Esophagus muscularis mucosa (tissue), 4 donors: ENCODE data around the gene RNF8. TPM values are rescaled to one million over a fixed set of nuclear protein-coding genes. Genes with fewer than 3 reads are reported as not detected.

Source experiments
- DNase-seq: peaks from one replicate; pipeline ENCODE4 v3.0.0-alpha.2; 2017; ENCODE audit errors: extremely low spot score
- H3K27ac ChIP-seq, 4 donors: fragments of 200-600 bp; sonication (generic); replicated peaks in 1 of 4; 1 replicate in 3 of 4; 2 replicates in 1 of 4; pipeline ENCODE4 v1.5.1; 2016 to 2019; ENCODE audit warnings: mild to moderate bottlenecking in 1 of 4
- H3K27me3 ChIP-seq, 4 donors: fragments of 200-600 bp; sonication (generic); one replicate each; pipeline versions ENCODE4 v1.5.1 to v1.6.0; 2016 to 2019
- H3K36me3 ChIP-seq, 4 donors: fragments of 200-600 bp; sonication (generic); one replicate each; pipeline ENCODE4 v1.5.1; 2016 to 2019
- H3K4me1 ChIP-seq, 4 donors: fragments of 200-600 bp; sonication (generic); one replicate each; pipeline ENCODE4 v1.5.1; 2016 to 2019
- H3K4me3 ChIP-seq, 4 donors: fragments of 200-600 bp; sonication (generic); 1 replicate in 2 of 4; 2 replicates in 2 of 4; pipeline ENCODE4 v1.5.1; 2016 to 2019; ENCODE audit warnings: mild to moderate bottlenecking in 4 of 4, moderate library complexity in 1 of 4
- H3K9me3 ChIP-seq, 4 donors: fragments of 200-600 bp; sonication (generic); 1 replicate in 3 of 4; 2 replicates in 1 of 4; pipeline ENCODE4 v1.5.1; 2016 to 2019
- EP300 ChIP-seq: sonication (generic); formaldehyde crosslinking; IDR thresholded peaks from one replicate; pipeline ENCODE4 v1.6.1; 2017; ENCODE audit warnings: antibody characterized with exemption
- POLR2A ChIP-seq: fragments of 450-650 bp; IDR thresholded peaks from one replicate; pipeline ENCODE4 v1.6.1; 2017; ENCODE audit warnings: antibody characterized with exemption, moderate library complexity, mild to moderate bottlenecking, low read depth
- POLR2AphosphoS5 ChIP-seq, 2 donors: sonication (generic); formaldehyde crosslinking; IDR thresholded peaks; one replicate each; pipeline ENCODE4 v1.6.1; 2017; ENCODE audit warnings: antibody characterized with exemption in 2 of 2
- WGBS: methylation state at CpG from one replicate; pipeline ENCODE4 v1.1.5; 2018; 5-methylcytosine and 5-hydroxymethylcytosine counted together
- intact Hi-C: fragments of 100-400 bp; cut with DNase I; formaldehyde crosslinking; loops from one replicate; pipeline ENCODE4 v1.15.1; 2023
- total RNA-seq, 4 donors: library from RNA; depleted of rRNA; stranded (reverse); fragments of >200 nt; gene quantifications; one replicate each; pipeline versions ENCODE4 v1.1.0 to v1.2.1, GENCODE V29; 2016
- TF ChIP-seq, protein P1 (sequence below), 3 experiments: fragments of 200-600 bp in 2 of 3; fragments of 450-650 bp in 1 of 3; sonication (generic) in 2 of 3; IDR thresholded peaks; one replicate each; pipeline ENCODE4 v1.5.1; 2017 to 2019; ENCODE audit warnings: antibody characterized with exemption in 3 of 3, mild to moderate bottlenecking in 2 of 3, moderate library complexity in 1 of 3

The RNF8 gene
- total RNA-seq, 4 donors from 2014 or later: 14.7 to 19.9 (median 18.3) TPM

GRCh38 chr6:37375376-37375775, 21.6 kb downstream of the RNF8 start:
- Histone ChIP-seq H3K27me3 (no peaks in the 10 kb centered on the region), H3K4me3 (no peak overlapping the region), H3K36me3 (peaks cover 16 to 86% (median 68%) of the 10 kb centered on the region in 4 donors), H3K9me3 (no peaks in the 10 kb centered on the region), H3K4me1 (peaks cover 0 to 4% (median 0%) of the 10 kb centered on the region in 4 donors), H3K27ac (no peak overlapping the region)
- no peak for DNase-seq
- intact Hi-C loops: loop anchor here (10.0 kb wide), 1 partner anchor 319 kb away; the partner anchor contains the start of gene MDGA1
- TF ChIP-seq, protein P1, sequence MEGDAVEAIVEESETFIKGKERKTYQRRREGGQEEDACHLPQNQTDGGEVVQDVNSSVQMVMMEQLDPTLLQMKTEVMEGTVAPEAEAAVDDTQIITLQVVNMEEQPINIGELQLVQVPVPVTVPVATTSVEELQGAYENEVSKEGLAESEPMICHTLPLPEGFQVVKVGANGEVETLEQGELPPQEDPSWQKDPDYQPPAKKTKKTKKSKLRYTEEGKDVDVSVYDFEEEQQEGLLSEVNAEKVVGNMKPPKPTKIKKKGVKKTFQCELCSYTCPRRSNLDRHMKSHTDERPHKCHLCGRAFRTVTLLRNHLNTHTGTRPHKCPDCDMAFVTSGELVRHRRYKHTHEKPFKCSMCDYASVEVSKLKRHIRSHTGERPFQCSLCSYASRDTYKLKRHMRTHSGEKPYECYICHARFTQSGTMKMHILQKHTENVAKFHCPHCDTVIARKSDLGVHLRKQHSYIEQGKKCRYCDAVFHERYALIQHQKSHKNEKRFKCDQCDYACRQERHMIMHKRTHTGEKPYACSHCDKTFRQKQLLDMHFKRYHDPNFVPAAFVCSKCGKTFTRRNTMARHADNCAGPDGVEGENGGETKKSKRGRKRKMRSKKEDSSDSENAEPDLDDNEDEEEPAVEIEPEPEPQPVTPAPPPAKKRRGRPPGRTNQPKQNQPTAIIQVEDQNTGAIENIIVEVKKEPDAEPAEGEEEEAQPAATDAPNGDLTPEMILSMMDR (IDR thresholded peaks at IDR 0.05): no peak
- TF ChIP-seq POLR2AphosphoS5 (IDR thresholded peaks at IDR 0.05) (no peak), EP300 (no peak), POLR2A (no peak)

- no peak overlapping the region for H3K27ac ChIP-seq
- H3K27me3 ChIP-seq: no peaks in the 10 kb centered on the region
- no peak for DNase-seq
- H3K4me1 ChIP-seq: peaks cover 0 to under 1% (median 0%) of the 10 kb centered on the region in 4 donors
- TF ChIP-seq, protein P1 (IDR thresholded peaks at IDR 0.05): no peak
- TF ChIP-seq EP300 (no peak), POLR2AphosphoS5 (IDR thresholded peaks at IDR 0.05) (no peak), POLR2A (no peak)
- intact Hi-C loops: loop anchor here (10.0 kb wide), 1 partner anchor 319 kb away; the partner anchor contains the start of gene MDGA1
- peaks cover 22 to 87% (median 71%) of the 10 kb centered on the region in 4 donors for H3K36me3 ChIP-seq
- no peaks in the 10 kb centered on the region for H3K9me3 ChIP-seq
- WGBS: 74% methylated on average over 4 of the region's 4 CpGs
- H3K4me3 ChIP-seq: no peak overlapping the region
These were observed 22.4 kb downstream of the RNF8 start for GRCh38 chr6:37376078-37376743.

DNA sequence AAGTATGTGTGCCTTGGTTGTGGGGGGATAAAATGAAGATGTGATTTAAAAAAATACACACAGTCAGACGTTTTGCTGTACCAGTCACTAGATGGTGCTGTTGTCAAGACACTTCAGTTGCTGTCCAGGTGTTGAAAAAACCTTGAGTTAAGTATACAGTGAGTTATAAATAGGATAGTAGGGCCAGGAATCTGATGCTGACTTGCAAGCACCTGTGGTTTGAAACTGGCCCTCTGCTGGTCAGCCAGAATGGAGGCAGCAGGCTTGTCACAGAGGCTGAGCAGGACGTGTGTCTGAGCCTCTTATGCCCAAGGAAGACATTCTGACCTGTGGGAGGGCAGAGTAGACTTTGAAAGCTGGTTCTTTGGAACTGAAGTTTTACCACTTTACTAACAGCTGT, 27.8 kb downstream of the RNF8 start:
- Histone ChIP-seq H3K36me3 (peaks cover 28 to 95% (median 72%) of the 10 kb centered on the region in 4 donors), H3K4me3 (no peak overlapping the region), H3K4me1 (no peaks in the 10 kb centered on the region), H3K9me3 (no peaks in the 10 kb centered on the region), H3K27ac (no peak overlapping the region), H3K27me3 (no peaks in the 10 kb centered on the region)
- intact Hi-C loops: loop anchor here (5.0 kb wide), 1 partner anchor 186 kb away; no protein-coding TSS in a partner anchor
- no peak for TF ChIP-seq POLR2AphosphoS5 (IDR thresholded peaks at IDR 0.05)
- TF ChIP-seq POLR2A: no peak
- TF ChIP-seq, protein P1 (IDR thresholded peaks at IDR 0.05): peak; percentile 44 to 56 (median 44)
- no peak for DNase-seq
- 42% methylated on average over 2 of the region's 2 CpGs for WGBS

DNA sequence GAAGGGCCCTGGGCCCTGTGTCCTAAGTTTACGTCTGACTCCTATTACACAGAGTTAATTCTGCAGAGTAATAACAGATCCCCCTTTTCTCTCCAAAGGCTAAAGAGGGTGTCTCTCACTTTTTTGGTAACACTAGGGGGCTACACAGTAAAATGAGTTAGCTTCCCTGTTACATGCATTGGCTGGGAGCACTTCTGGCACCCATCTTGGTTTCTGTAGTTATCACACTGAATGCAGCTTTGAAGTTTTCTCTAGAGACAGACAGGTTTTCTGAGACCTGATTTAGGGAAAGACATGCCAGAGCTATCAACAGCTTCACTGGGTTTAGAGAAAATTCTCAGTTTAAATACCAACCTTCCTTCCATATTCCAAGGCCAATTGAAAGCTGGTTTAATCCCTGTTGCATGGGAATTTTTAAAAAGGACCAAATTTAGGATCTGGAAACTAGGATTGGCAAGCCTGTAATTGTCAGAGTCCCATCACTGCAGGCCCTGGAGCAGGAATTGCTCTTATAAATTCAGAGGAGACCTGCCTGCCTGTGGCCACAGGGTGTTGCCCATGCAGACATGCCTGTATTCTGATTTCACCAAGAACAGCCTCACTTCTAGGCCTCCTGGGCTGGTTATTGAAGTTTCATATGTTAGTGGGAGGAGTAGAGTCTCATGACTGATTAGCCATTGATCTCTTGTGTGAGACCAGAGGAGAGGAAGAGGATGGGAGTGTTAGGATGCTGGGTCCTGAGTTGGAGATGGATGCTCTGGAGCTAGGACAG, 29.4 kb downstream of the RNF8 start:
- peaks cover 12 to 92% (median 70%) of the 10 kb centered on the region in 4 donors for H3K36me3 ChIP-seq
- no peak overlapping the region for H3K4me3 ChIP-seq
- no peak for DNase-seq
- H3K27ac ChIP-seq: no peak overlapping the region
- no peaks in the 10 kb centered on the region for H3K4me1 ChIP-seq
- no peaks in the 10 kb centered on the region for H3K9me3 ChIP-seq
- H3K27me3 ChIP-seq: no peaks in the 10 kb centered on the region
- intact Hi-C loops: loop anchor here (5.0 kb wide), 1 partner anchor 184 kb away; no protein-coding TSS in a partner anchor
- WGBS: 93% methylated on average over 1 of the region's 1 CpG
- no peak for TF ChIP-seq POLR2AphosphoS5 (IDR thresholded peaks at IDR 0.05)
- no peak for TF ChIP-seq POLR2A
- TF ChIP-seq, protein P1 (IDR thresholded peaks at IDR 0.05): no peak
- no peak for TF ChIP-seq EP300
